HepG2 (cell line): ENCODE results near the gene VAPB. TPM values are rescaled to one million over a fixed set of nuclear protein-coding genes. Genes with fewer than 3 reads are reported as not detected.

ENCODE experiments used
- CCAR2 ChIP-seq: fragments of 200-400 bp; formaldehyde crosslinking; optimal IDR thresholded peaks from 2 replicates; pipeline ENCODE3; 2018; ENCODE audit warnings: low read depth, mild to moderate bottlenecking, low read length, moderate library complexity
- DR1 ChIP-seq: sonication (generic); formaldehyde crosslinking; IDR thresholded peaks from 2 replicates; pipeline ENCODE4 v1.8.0; 2021; ENCODE audit warnings: mild to moderate bottlenecking, missing genetic modification reagents, inconsistent platforms
- POLR2A ChIP-seq, 2 experiments: IDR thresholded peaks; 2 replicates each; pipeline ENCODE4 v1.6.1; 2011; ENCODE audit warnings: low read depth in 2 of 2, low read length in 2 of 2, mild to moderate bottlenecking in 1 of 2, moderate library complexity in 1 of 2; ENCODE audit not compliant: insufficient read depth in 1 of 2
- PRDM10 ChIP-seq: sonication (generic); formaldehyde crosslinking; IDR thresholded peaks from 2 replicates; pipeline ENCODE4 v1.4.0; 2020; ENCODE audit warnings: low read depth, missing genetic modification reagents
- SP5 ChIP-seq: IDR thresholded peaks from 2 replicates; pipeline ENCODE4 v1.6.1; 2016; ENCODE audit warnings: low read depth, borderline replicate concordance
- TEAD3 ChIP-seq: optimal IDR thresholded peaks from 2 replicates; pipeline ENCODE3; 2016; ENCODE audit warnings: borderline replicate concordance
- polyA plus RNA-seq, 8 experiments: library from polyadenylated mRNA; depleted of rRNA in 3 of 8; stranded (reverse) in 7 of 8; unstranded in 1 of 8; fragments of >200 nt; fragmentation: Illumina TruSeq in 4 of 8; extraction: Trizol in 4 of 8; gene quantifications; 2 replicates each; pipeline versions ENCODE4 v1.2.1 to v1.2.3, GENCODE V29; 2011 to 2016; ENCODE audit warnings: low read depth in 4 of 8, missing spikeins in 1 of 8, mixed read lengths in 1 of 8; ENCODE audit not compliant: insufficient read depth in 1 of 8
- total RNA-seq, 5 experiments: library from RNA; depleted of rRNA; stranded (reverse); fragments of >200 nt; fragmentation: Illumina TruSeq; extraction: Trizol; gene quantifications; 2 replicates each; pipeline ENCODE4 v1.2.3, GENCODE V29; 2016; ENCODE audit warnings: low read depth in 1 of 5
- TF ChIP-seq, protein P1 (sequence below): sonication (generic); formaldehyde crosslinking; IDR thresholded peaks from 2 replicates; pipeline ENCODE4 v1.5.1; 2020; ENCODE audit warnings: mild to moderate bottlenecking, missing genetic modification reagents, borderline replicate concordance
- TF ChIP-seq, protein P2 (sequence below): sonication (generic); formaldehyde crosslinking; IDR thresholded peaks from 2 replicates; pipeline ENCODE4 v1.4.0; 2020; ENCODE audit warnings: missing genetic modification reagents

Gene VAPB
- total and polyA plus RNA-seq, 2 of the 13 experiments (the other 11 are each of a cell fraction or from before 2014, with no cell fraction given): 18.6 to 48.5 TPM

- TF ChIP-seq DR1 (CRISPR knock-in tag) (no peak), CCAR2 (no peak), POLR2A (IDR thresholded peaks at IDR 0.05; ENCODE audit: insufficient read depth in 1 of 2, low read depth in 2 of 2, low read length in 2 of 2) (no peak), SP5 (CRISPR knock-in tag) (no peak), PRDM10 (no peak), TEAD3 (peak; percentile 37)
- TF ChIP-seq, protein P1, sequence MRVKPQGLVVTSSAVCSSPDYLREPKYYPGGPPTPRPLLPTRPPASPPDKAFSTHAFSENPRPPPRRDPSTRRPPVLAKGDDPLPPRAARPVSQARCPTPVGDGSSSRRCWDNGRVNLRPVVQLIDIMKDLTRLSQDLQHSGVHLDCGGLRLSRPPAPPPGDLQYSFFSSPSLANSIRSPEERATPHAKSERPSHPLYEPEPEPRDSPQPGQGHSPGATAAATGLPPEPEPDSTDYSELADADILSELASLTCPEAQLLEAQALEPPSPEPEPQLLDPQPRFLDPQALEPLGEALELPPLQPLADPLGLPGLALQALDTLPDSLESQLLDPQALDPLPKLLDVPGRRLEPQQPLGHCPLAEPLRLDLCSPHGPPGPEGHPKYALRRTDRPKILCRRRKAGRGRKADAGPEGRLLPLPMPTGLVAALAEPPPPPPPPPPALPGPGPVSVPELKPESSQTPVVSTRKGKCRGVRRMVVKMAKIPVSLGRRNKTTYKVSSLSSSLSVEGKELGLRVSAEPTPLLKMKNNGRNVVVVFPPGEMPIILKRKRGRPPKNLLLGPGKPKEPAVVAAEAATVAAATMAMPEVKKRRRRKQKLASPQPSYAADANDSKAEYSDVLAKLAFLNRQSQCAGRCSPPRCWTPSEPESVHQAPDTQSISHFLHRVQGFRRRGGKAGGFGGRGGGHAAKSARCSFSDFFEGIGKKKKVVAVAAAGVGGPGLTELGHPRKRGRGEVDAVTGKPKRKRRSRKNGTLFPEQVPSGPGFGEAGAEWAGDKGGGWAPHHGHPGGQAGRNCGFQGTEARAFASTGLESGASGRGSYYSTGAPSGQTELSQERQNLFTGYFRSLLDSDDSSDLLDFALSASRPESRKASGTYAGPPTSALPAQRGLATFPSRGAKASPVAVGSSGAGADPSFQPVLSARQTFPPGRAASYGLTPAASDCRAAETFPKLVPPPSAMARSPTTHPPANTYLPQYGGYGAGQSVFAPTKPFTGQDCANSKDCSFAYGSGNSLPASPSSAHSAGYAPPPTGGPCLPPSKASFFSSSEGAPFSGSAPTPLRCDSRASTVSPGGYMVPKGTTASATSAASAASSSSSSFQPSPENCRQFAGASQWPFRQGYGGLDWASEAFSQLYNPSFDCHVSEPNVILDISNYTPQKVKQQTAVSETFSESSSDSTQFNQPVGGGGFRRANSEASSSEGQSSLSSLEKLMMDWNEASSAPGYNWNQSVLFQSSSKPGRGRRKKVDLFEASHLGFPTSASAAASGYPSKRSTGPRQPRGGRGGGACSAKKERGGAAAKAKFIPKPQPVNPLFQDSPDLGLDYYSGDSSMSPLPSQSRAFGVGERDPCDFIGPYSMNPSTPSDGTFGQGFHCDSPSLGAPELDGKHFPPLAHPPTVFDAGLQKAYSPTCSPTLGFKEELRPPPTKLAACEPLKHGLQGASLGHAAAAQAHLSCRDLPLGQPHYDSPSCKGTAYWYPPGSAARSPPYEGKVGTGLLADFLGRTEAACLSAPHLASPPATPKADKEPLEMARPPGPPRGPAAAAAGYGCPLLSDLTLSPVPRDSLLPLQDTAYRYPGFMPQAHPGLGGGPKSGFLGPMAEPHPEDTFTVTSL (CRISPR knock-in tag): peak; percentile 37; the same call in 1 of the 2 replicates
- TF ChIP-seq, protein P2, sequence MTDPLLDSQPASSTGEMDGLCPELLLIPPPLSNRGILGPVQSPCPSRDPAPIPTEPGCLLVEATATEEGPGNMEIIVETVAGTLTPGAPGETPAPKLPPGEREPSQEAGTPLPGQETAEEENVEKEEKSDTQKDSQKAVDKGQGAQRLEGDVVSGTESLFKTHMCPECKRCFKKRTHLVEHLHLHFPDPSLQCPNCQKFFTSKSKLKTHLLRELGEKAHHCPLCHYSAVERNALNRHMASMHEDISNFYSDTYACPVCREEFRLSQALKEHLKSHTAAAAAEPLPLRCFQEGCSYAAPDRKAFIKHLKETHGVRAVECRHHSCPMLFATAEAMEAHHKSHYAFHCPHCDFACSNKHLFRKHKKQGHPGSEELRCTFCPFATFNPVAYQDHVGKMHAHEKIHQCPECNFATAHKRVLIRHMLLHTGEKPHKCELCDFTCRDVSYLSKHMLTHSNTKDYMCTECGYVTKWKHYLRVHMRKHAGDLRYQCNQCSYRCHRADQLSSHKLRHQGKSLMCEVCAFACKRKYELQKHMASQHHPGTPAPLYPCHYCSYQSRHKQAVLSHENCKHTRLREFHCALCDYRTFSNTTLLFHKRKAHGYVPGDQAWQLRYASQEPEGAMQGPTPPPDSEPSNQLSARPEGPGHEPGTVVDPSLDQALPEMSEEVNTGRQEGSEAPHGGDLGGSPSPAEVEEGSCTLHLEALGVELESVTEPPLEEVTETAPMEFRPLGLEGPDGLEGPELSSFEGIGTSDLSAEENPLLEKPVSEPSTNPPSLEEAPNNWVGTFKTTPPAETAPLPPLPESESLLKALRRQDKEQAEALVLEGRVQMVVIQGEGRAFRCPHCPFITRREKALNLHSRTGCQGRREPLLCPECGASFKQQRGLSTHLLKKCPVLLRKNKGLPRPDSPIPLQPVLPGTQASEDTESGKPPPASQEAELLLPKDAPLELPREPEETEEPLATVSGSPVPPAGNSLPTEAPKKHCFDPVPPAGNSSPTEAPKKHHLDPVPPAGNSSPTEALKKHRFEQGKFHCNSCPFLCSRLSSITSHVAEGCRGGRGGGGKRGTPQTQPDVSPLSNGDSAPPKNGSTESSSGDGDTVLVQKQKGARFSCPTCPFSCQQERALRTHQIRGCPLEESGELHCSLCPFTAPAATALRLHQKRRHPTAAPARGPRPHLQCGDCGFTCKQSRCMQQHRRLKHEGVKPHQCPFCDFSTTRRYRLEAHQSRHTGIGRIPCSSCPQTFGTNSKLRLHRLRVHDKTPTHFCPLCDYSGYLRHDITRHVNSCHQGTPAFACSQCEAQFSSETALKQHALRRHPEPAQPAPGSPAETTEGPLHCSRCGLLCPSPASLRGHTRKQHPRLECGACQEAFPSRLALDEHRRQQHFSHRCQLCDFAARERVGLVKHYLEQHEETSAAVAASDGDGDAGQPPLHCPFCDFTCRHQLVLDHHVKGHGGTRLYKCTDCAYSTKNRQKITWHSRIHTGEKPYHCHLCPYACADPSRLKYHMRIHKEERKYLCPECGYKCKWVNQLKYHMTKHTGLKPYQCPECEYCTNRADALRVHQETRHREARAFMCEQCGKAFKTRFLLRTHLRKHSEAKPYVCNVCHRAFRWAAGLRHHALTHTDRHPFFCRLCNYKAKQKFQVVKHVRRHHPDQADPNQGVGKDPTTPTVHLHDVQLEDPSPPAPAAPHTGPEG: no peak
Observed at GRCh38 chr20:58436868-58437645, 48.0 kb downstream of the VAPB start (continued).
